NCI-H146 (cell line): ENCODE data around the gene CHD5.
"Not testable (repeated sequence)": the region's sequence is repeated elsewhere in the genome, so short reads cannot be mapped to it uniquely, and the experiment has no call there.

Experiments
- DNase-seq: peaks from one replicate; lab custom pipeline; 2025; lab: John Stamatoyannopoulos, UW

The CHD5 gene

DNA sequence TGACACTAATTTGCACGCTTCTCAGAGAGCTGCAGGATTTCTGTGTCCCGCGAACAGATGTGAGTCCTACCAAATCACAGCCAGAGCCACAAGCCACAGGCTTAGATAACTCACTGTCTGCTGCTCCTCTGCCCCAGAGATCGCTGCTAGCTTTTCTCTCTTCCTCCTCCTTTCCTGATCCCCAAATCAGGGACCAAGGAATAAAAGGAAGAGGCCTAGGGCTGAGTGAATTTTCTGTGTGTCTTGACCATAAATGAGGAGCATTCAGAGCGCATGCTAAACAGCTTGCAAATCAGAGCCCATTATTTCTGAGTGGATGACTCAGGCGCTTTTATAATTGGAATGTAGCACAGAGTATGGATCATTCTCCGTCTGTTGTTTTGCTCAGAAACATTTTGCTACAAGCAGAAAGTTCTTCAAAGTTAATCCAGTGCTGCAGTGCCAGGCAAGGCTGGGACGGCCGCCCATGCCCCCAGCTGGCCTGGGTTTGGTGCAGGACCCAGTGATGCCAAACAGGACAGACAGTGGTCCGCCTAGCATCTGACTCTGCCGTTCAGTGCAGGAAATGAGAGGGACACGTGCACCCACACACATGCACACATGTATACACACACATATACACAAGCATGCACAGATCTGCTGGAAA, 96.2 kb downstream of the CHD5 start:
- DNase-seq: no peak

GRCh38 chr1:6083385-6083784, 96.7 kb downstream of the CHD5 start:
- no peak for DNase-seq

DNA sequence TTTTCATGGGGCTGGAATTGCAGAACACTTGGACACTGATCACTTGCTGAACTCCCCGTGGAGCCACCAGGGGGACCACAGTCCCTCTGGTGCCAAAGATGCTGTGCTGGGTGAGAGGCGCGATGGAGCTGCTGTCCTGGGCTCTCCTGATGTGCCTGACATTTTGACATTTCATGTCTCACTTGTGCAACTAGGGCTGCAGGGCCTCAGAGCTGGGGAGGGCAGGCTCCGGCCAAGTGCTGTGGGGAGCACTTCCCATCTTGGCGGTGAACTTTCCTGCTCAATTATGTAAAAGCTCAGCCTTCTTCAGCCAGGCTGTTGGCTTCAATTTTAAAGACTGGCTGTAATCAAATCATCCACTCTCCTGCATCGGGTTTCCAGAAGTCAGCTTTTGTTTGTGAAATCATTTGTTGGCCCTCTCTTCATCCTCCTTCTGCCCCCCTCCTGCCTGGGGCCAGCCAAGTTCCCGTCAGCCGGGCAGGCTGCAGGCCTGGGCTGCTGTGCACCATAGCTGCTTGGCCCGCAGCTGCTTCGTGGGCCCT, 97.6 kb downstream of the CHD5 start:
- no peak for DNase-seq

DNA sequence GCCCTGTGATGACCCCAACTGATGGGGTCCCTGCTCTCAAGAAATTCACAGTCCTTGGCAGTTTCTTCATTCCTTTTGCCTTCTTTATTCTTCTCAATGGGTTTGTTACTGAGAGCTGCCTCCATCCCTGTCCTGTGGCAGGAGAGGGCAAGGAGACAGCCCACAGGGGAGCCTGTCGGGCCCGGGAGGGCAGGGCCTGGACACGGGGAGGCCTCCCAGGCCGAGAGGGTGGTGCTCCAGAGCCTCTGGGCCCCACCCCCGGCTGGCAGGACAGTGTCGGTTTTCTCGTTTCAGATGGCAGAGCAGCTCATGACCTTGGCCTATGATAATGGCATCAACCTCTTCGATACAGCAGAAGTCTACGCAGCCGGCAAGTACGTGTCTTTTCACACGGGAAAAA, 98.2 kb downstream of the CHD5 start:
- no peak for DNase-seq

DNA sequence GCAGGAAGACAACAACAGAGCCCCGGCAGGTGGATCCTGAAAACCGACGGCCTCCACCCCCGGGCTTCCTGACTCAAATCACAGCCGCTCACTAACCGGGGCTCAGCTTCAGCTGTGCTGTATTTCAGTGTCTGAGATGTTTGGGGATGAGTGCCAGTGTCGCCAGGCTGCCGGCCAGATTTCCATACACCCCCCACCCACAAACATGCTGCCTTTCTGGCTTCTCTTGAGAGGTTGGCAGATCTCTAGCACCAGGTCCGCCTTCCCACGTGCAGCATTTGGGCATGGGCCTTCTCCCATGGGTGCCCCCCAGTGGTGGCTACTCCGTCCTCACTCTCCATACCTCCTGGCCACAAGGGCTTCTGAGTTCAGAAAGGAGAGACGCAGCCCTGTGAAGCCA, 99.7 kb downstream of the CHD5 start:
- no peak for DNase-seq

DNA sequence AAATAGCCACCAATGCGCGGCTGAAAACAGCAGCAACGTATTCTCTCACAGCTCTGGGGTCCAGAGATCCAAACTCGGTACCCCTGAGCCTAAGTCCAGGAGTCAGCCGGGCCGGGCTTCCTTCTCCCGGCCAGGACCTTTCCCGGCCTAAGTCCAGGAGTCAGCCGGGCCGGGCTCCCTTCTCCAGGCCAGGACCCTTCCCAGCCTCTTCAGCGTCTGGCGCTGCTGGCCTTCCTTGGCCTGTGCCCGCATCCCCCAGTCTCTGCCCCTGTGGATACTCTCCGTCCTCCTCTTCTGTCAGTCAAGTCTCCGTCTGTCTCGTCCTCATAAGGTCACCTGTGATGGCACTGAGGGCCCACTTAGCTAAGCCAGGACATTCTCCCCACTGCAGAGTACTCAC, 102.2 kb downstream of the CHD5 start:
- no peak for DNase-seq

DNA sequence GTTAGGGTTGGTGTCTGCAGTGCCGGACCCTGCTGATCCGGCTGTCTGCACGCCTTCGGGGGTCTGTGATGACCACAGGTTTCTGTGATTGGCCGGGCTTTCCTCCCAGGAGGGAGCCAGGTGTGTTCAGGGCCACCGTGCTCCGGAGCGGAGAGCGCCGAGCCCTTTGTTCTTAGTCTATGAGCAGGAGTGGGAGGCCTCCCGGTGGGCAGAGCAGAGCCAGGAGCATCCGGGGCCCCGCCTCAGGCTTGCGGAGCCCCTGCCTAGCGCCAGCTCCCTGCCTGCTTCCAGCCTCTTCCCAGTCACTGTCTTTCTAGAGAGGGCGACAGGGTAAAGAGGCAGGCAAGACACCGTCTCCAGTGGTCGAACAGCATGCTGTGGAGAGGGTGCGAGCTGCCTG, 102.6 kb downstream of the CHD5 start:
- DNase-seq: peak; percentile 27

DNA sequence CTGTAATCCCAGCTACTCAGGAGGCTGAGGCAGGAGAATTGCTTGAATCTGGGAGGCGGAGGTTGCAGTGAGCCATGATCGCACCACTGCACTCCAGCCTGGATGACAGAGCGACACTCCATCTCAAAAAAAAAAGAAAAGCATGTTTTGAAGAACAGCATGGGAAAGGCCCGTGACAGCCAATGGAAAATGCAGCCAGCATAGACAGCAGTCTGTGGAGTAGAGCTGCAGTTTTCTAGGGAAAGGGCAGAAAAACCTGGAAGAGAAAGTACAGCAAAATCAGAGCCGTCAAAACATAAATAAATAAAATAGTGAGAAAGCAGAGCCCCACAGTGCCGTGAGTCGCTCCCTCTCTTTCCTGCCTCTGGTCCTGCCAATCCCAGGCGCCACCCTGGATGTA, 103.1 kb downstream of the CHD5 start:
- DNase-seq: not testable (repeated sequence)

DNA sequence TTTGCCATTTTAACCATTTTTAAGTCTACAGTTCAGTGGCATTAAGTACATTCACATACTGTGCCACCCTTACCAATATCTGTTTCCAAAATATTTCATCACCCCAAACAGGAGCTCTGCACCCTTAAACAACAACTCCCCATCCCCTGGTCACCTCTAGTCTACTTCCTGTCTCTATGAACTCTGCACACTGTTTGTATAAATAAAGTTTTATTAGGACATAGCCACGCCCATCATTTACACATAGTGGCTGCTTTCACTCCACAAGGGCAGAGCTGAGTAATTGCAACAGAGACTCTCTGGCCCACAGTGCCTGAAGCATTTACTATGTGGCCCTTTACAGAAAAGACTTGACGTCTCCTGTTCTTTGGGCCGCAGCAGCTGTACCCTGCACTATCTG, 104.4 kb downstream of the CHD5 start:
- DNase-seq: no peak

DNA sequence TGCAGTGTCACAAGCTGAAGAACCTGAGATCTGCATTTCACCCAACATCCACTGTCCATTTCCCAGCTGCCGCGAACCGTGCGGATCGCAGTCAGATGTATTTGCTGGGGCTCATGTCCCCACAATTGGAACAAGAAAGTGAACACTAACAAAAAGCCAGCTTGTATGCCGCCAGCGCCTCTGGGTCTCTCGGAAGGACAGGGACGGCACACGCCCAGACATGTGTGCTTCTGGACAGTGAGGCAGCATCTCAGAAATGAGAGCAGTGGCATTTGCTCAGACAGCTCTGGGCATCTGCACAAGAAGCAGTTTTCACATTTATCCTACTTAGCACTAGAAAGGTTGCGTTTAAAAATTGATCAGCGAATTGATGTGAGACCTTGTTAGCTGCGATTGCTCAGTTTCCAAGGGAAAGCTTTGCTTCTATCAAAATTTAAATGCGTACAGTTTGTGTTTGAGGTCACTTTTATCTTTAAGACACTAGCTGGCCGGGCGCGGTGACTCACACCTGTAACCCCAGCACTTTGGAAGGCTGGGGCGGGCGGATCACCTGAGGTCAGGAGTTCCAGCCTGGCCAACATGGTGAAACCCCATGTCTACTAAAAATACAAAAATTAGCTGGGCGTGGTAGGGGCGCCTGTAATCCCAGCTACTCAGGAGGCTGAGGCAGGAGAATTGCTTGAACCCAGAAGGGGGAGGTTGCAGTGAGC, 105.8 kb downstream of the CHD5 start:
- no peak for DNase-seq

GRCh38 chr1:6073480-6074053, 106.6 kb downstream of the CHD5 start:
- no peak for DNase-seq

DNA sequence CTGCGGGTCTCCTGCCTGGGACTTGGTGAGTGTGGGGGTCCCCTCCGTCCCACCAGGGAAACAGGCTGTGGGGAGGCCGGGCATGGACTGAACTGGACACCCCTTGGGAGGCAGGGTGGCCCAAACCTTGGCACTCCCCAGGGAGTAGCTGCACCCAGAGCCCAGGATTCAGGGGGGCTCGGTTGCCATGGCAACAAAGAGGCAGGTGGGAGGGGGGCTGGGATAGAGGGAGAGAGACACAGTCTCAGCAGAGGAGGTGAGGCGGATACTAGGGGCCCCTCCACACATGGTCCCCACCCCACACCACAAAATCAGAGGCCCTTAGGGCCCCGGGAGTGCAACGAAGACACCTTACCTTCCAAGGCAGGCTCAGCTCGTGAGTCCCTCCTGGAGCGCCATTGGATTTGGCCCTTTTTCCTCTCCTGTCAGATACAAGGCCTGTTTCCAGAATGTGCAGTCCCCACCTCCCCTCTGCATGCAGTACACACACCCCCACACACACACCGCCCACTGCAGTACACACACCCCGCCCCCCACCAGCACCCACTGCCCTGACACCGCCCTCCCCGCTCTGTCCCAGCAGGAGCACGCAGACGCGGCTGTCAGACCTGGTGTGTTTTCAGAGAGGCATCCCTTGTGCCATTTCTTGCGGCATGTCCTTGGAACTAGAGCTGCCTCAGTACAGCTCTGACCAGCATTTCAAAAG, 107.2 kb downstream of the CHD5 start:
- no peak for DNase-seq

GRCh38 chr1:6071219-6071618, 108.9 kb downstream of the CHD5 start:
- DNase-seq: no peak

- no peak for DNase-seq
These were observed 109.6 kb downstream of the CHD5 start for GRCh38 chr1:6070450-6070974.

DNA sequence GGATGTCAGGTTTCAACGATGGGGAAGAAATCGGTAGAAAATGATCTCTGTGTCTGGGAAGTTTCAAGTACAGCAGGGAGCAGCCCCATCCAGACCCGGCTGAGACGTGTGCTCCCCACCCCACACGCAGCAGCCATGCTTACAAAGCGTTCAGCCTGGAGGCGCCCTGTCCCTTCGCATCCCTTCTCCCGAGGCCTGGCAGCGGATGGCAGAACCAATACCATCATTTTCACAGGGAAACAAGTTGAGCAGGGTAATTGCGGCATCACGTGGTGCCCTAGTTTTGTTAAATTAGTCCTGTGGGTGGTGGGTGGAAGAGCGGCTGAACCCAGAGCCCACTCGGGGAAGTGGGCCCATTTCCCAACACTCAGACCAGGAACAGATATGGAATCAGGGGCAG, 110.5 kb downstream of the CHD5 start:
- DNase-seq: no peak

DNA sequence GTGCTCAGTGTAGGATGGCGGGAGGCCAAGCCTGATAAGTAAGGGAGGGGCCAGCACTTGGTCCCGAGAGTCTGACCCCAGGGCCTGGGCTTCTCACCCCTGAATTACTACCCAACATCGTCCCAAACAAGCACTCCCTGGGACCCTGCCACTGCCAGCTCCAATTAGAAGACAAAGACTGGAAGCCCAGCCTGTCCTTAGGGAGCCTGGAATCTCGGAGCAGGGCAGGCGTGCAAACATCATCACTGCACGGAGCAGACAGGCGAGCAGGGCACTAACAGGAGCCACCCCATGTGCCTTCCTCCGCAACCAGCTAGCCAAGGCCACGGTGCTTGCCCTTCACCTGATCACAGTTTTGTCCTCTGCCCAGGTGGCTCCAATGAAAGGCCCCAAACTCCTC, 111.2 kb downstream of the CHD5 start:
- no peak for DNase-seq

- DNase-seq: no peak
These were observed 112.0 kb downstream of the CHD5 start for GRCh38 chr1:6068073-6068472.

DNA sequence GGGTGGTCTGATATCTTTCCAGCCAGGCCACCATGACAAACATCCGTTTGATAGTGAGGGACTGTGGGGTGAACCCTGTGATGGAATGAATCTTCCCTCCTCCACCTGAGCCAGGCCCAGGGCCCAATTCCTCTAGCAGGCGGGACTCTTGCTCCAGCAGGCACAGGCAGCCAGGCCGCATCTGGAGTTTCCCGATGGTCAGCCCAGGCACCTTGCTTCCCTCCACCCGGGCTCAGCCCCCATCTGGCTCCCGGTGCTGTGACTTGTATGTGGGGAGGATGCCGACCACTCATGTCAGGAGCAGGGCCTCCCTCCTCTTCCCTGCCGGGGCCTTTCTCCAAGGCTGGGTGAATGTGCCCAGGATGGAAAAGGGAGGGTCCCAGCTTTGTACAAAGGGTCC, 113.4 kb downstream of the CHD5 start:
- no peak for DNase-seq

GRCh38 chr1:6065093-6065858, 114.8 kb downstream of the CHD5 start:
- no peak for DNase-seq

GRCh38 chr1:6063532-6064053, 116.5 kb downstream of the CHD5 start:
- DNase-seq: not testable (repeated sequence)

DNA sequence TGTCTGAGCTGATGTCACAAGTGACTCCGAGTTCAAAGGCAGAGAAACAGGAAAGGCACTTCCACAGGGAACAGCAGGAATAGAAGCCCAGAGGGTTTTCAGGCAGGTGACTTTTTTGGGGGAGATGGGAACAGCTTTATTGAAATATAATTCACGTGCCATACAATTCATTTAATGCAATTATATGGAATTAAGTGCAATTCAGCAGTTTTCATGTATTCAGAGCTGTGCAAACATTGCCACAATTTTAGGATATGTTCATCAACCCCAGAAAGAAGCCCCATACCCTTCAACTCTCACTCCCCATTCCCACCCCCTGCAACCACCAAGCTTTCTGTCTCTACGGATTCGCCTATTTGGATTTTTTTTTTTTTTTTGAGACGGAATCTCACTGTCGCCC, 117.5 kb downstream of the CHD5 start:
- DNase-seq: no peak
